GM19468 (cell line): Measurements from ENCODE around the gene PCDH17.

Source experiments
- ATAC-seq: cut with Tn5 transposase; IDR thresholded peaks from one replicate; pipeline ENCODE4 v1.9.1; 2021; ENCODE audit warnings: mild to moderate bottlenecking, moderate library complexity, moderate number of reproducible peaks; ENCODE audit not compliant: unreplicated experiment; ENCODE audit errors: extremely low read depth

The PCDH17 gene

GRCh38 chr13:57633950-57634838 lies 2.6 kb downstream of the PCDH17 start:
- ATAC-seq = no peak

DNA sequence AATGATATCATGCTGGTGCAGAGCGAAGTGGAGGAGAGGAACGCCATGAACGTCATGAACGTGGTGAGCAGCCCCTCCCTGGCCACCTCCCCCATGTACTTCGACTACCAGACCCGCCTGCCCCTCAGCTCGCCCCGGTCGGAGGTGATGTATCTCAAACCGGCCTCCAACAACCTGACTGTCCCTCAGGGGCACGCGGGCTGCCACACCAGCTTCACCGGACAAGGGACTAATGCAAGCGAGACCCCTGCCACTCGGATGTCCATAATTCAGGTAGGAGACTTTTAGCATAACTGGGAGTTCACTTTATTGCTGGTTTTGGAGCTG lies 3.3 kb downstream of the PCDH17 start:
- ATAC-seq = no peak

GRCh38 chr13:57635541-57636085 lies 4.1 kb downstream of the PCDH17 start:
- no peak for ATAC-seq

GRCh38 chr13:57636816-57637215 lies 5.3 kb downstream of the PCDH17 start:
- no peak for ATAC-seq

GRCh38 chr13:57637515-57637914 lies 6.0 kb downstream of the PCDH17 start:
- no peak for ATAC-seq

DNA sequence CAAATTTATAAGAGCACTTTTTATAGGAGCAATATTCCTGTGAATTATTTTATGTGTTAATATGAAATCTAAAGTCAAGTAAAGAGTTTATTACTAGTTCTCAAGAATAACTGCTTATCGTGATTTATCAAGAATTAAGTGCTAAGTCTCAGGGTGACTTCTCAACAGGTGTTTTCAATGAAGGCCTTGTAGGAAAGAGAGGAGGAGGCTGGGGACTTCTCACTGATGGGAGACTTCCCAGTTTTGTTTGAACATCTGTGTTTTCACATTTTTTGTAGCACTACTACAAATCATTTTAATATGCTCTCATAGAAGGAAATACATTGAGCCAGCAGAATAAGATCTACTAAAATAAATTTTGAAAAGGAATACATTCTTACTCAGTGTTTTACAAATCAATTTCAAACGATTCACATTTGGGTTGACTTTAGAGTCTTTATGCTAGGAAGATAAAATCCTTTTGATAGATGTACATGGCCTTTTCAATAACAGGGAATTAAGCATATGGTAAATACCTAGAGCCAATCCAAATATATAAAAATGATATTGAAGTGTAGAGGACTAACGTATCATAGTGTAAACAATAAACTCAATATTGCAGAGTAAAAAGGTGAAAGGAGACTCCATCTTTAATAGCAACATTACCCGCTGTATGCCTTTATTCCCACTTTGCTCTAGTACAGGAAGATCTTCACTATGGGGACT lies 6.8 kb downstream of the PCDH17 start:
- ATAC-seq = no peak

GRCh38 chr13:57640607-57641006 lies 9.1 kb downstream of the PCDH17 start:
- no peak for ATAC-seq

DNA sequence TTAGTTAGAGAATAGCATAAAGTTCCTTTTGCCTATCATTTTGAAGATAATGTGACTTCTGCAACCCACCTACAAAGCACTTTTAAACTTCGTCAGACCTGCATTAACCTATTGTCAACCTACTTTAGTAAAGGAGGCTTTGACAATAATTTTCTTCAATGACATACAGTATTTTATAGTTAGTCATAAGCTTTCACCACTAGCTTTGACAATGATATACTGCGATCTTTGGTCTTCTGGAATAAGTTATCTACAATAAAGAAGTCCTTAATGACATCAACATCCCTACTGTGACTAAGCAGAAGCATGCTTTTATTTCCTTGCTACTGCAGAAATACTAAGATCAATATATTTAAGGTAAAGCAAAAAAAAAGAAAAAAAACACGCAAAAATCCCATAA lies 9.5 kb downstream of the PCDH17 start:
- ATAC-seq = no peak

- no peak for ATAC-seq
Measured at GRCh38 chr13:57644106-57644505, 12.6 kb downstream of the PCDH17 start.

DNA sequence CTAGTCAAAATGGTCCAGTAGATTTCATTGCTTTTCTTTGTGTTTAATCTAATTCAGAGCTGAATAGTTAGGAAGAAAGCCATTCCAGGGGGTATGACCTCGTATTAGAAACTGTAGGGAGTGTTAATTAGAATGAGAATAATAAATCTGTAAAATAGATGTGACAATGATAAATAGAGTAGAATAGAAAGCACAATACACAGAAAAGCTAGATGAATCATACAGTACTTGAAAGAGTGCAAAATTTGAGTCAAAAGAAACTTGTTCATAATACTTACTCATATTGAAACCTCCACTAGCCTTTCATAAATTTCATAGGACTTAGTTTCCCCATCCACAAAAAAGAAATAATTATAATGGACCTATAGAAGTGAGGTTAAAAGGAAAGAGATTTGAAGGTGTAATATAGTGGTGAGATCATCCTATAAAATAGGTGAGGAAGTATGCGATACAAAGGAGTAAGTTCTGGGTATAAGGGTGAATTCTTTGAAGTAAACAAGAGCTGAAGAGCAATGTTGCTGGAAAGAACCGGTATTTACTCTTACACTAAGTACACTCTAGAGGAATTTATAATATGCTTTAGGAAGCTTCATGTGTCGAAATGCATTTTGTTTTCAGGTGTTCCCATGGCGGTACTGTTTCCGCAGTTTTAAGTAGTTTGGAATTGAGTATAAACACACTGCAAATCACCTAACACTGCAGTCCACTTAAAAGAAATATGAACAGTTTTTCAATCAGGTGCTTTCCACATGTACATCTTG lies 21.9 kb downstream of the PCDH17 start:
- ATAC-seq = no peak

DNA sequence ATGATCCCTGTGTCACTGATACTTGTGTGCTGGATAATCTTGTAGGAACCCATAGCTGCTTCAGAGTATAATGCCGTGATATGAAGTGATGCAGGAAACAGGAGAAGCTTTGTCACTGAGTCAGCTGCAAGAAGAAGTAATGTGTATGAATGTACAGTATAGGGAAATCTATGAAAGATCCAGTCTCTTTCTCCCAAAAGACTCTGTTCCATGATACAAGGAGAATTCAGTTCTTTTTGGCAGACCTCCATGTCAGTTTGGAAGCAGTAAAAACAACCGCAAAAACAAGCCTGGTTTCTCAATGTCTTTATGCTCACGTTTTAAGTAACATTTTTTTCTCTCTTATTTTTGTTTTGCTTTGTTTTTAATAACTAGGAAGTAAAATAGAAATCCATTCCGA lies 33.9 kb downstream of the PCDH17 start:
- no peak for ATAC-seq

- no peak for ATAC-seq
Measured at GRCh38 chr13:57666131-57666953, 34.8 kb downstream of the PCDH17 start.

DNA sequence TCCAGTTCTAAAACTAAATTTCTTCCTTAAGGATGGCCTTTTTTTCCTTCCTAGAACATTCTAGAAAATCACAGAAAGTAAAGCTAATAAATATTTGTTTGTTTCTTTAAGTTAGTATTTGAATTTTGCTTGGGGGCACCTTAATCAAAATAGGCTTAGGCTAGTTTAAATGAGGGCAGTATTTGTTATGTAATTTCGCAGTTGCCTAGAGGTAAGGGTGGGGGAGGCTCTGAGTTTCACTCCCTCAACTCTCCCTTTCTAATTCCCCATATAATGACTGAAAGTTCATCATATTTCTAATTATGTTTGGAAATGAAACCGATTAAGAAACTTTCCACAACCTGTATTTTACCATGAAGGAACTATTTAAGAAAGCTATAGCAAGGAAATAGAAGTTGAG lies 40.6 kb downstream of the PCDH17 start:
- no peak for ATAC-seq

DNA sequence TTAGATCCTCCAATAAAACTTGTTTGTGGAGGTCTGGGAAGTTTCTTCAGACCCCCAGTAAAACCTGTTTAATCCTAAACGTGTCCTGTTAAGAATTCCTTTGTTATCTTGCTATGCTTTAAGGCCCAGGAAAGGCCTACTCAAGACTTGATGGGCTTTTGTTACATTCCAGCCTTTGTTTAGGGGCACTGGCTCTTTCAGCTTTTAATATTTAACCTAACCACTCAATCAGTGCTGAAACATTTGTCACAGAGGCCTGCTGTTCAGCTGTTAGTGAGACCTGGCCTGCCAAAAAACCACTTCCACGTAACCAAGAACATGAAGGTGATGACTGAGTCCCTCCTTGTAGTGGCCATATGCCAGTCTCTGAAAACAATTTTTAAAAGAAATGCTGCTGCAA lies 41.7 kb downstream of the PCDH17 start:
- ATAC-seq = no peak

GRCh38 chr13:57675526-57675925 lies 44.0 kb downstream of the PCDH17 start:
- ATAC-seq = no peak

DNA sequence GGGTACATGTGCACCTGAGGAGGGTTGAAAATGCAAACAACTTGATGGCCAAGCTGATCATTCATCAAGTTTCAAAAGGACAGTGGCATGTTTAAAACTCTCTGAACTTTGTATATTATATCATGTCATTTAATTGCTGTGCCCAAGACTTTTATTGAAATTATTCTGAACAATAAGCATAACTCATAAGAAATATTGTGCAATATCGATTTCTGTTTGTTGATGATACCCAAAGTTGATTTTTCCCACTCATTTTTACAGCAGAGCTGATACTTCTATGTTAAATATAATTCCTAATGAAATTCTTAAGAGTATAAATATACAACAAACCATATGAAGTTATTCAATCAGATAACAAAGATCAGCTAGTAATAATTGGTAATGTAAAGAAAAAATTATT lies 49.1 kb downstream of the PCDH17 start:
- ATAC-seq = no peak

- no peak for ATAC-seq
Measured at GRCh38 chr13:57682128-57682716, 50.7 kb downstream of the PCDH17 start.

DNA sequence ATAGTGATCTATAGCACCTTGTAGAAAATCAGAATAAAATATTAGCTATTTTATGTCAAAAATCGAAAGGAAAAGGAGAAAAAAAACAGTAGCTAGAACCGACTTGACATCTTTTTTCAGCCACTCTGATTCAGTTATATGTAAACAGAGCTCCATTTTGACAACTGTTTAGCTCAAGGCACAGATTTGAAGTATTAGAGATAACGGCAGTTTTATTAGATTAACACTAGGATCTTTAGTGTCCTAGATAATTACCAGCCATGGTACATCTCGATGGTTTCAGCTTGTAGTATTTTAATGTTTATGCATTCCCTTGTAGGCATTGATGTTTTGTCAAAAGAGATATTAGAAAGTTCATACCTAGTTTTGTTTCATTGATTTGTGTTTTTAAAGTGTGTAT lies 67.3 kb downstream of the PCDH17 start:
- ATAC-seq = no peak

DNA sequence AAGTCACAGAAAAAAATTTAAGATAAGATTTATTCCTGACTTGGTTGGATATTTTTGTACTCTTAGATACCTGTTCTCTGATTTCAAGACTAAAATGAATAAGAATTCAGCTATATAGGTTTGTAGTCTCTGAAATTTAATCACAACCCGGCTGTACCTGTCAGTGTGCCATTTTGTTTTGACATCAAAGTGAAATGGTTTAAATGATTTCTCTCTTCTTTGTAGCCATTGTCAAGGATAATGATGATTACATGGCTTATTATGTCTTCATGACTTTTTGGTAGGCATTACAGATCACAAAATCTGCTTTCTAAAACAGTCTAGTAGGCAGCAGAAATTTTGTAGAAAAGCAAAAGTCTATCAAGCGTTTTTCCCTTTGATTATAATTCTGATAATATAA lies 72.5 kb downstream of the PCDH17 start:
- no peak for ATAC-seq

DNA sequence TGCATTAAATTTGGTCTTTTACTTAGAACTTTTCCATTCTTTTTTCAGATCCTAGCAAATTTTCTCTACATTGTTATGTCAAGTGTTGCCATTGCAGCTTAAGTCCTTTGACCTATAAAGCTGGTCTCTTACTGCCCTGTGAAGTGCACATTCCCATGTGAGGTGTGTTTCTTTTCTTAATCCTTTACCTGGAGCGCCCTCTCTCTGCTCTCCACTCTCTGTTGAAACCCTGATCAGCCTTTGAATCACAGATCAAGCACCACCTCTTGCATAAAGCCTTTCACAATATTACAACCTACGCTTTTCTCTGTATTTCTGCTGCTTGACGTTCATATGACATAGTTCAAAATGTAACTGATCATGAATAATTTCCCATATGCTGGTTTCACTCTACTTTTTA lies 84.8 kb downstream of the PCDH17 start:
- no peak for ATAC-seq
